KMS-11 (cell line): ENCODE results near the gene GPHA2.

ENCODE experiments used
- H2AFZ ChIP-seq: fragments of 200-600 bp; sonication (generic); 2 replicates; pipeline ENCODE4 v1.6.1; 2016; ENCODE audit warnings: antibody characterized with exemption, mixed run types, low read depth
- H3K27ac ChIP-seq: fragments of 200-600 bp; sonication (generic); 2 replicates; pipeline ENCODE4 v1.6.1; 2016; ENCODE audit warnings: mild to moderate bottlenecking, mixed run types
- H3K27me3 ChIP-seq: fragments of 200-600 bp; sonication (generic); 2 replicates; pipeline ENCODE4 v1.6.1; 2017; ENCODE audit warnings: mild to moderate bottlenecking, low read depth, mixed run types, moderate library complexity; ENCODE audit not compliant: insufficient read depth
- H3K36me3 ChIP-seq: fragments of 200-600 bp; sonication (generic); 2 replicates; pipeline ENCODE4 v1.6.1; 2017; ENCODE audit warnings: mild to moderate bottlenecking, mixed run types; ENCODE audit not compliant: insufficient read depth
- H3K4me1 ChIP-seq: fragments of 200-600 bp; sonication (generic); 2 replicates; pipeline ENCODE4 v1.6.1; 2016; ENCODE audit warnings: mild to moderate bottlenecking, low read depth, mixed run types; ENCODE audit not compliant: poor library complexity, severe bottlenecking
- H3K4me2 ChIP-seq: fragments of 200-600 bp; sonication (generic); 2 replicates; pipeline ENCODE4 v1.7.0; 2016; ENCODE audit warnings: mild to moderate bottlenecking, mixed run types
- H3K4me3 ChIP-seq: fragments of 200-600 bp; sonication (generic); IDR thresholded peaks from 2 replicates; pipeline ENCODE4 v1.6.1; 2017; ENCODE audit warnings: low read depth, low read length, mixed read lengths; ENCODE audit not compliant: insufficient read depth
- H3K79me2 ChIP-seq: fragments of 200-600 bp; sonication (generic); 2 replicates; pipeline ENCODE4 v1.6.1; 2016; ENCODE audit warnings: low read depth, mixed run types; ENCODE audit not compliant: insufficient read depth
- H3K9ac ChIP-seq: fragments of 200-600 bp; sonication (generic); 2 replicates; pipeline ENCODE4 v1.6.1; 2016; ENCODE audit warnings: mild to moderate bottlenecking, mixed run types
- H4K20me1 ChIP-seq: fragments of 200-600 bp; sonication (generic); 2 replicates; pipeline ENCODE4 v1.6.1; 2016; ENCODE audit warnings: mild to moderate bottlenecking, mixed run types; ENCODE audit not compliant: insufficient read depth
- CTCF ChIP-seq: fragments of 200-600 bp; sonication (generic); conservative IDR thresholded peaks from 2 replicates; pipeline ENCODE4 v1.6.1; 2017; ENCODE audit warnings: low read depth, mild to moderate bottlenecking, antibody characterized with exemption, low read length, moderate library complexity, mixed read lengths

Gene GPHA2

GRCh38 chr11:64888729-64889511, 46.8 kb downstream of the GPHA2 start:
- H3K79me2 ChIP-seq, result no peaks in the 10 kb centered on the region
- no peaks in the 10 kb centered on the region for H3K36me3 ChIP-seq
- no peak overlapping the region for H3K27ac ChIP-seq
- peaks cover 7% of the 10 kb centered on the region for H3K4me1 ChIP-seq
- no peak overlapping the region for H3K4me2 ChIP-seq
- H4K20me1 ChIP-seq, result no peaks in the 10 kb centered on the region
- no peak for TF ChIP-seq CTCF
- no peaks in the 10 kb centered on the region for H3K27me3 ChIP-seq
- no peak overlapping the region for H3K9ac ChIP-seq
- no peak overlapping the region for H3K4me3 ChIP-seq
- no peak overlapping the region for H2AFZ ChIP-seq

GRCh38 chr11:64888406-64888728, 47.3 kb downstream of the GPHA2 start:
- no peak for TF ChIP-seq CTCF
- H4K20me1 ChIP-seq, result no peaks in the 10 kb centered on the region
- no peaks in the 10 kb centered on the region for H3K27me3 ChIP-seq
- H3K36me3 ChIP-seq, result no peaks in the 10 kb centered on the region
- H3K4me3 ChIP-seq, result no peak overlapping the region
- peaks cover 7% of the 10 kb centered on the region for H3K4me1 ChIP-seq
- H3K27ac ChIP-seq, result no peak overlapping the region
- peak overlapping the region; percentile 68 for H2AFZ ChIP-seq
- H3K4me2 ChIP-seq, result 0 out of 2 replicates have a peak overlapping the region, but pooled peaks have one; percentile 44
- H3K79me2 ChIP-seq, result no peaks in the 10 kb centered on the region
- H3K9ac ChIP-seq, result no peak overlapping the region

- Histone ChIP-seq H3K4me2 (0 out of 2 replicates have a peak overlapping the region, but pooled peaks have one; percentile 44), H3K9ac (no peak overlapping the region), H2AFZ (peak overlapping the region; percentile 68), H3K79me2 (no peaks in the 10 kb centered on the region), H3K36me3 (no peaks in the 10 kb centered on the region), H3K4me3 (no peak overlapping the region), H3K27me3 (no peaks in the 10 kb centered on the region), H4K20me1 (no peaks in the 10 kb centered on the region), H3K27ac (no peak overlapping the region), H3K4me1 (peaks cover 7% of the 10 kb centered on the region)
- TF ChIP-seq CTCF, result peak; percentile 83
Measured at GRCh38 chr11:64887757-64888405, 47.8 kb downstream of the GPHA2 start.

- Histone ChIP-seq H4K20me1 (no peaks in the 10 kb centered on the region), H3K4me1 (peaks cover 7% of the 10 kb centered on the region), H3K27ac (no peak overlapping the region), H3K27me3 (no peaks in the 10 kb centered on the region), H3K4me3 (no peak overlapping the region), H3K4me2 (no peak overlapping the region), H3K36me3 (no peaks in the 10 kb centered on the region), H2AFZ (peak overlapping the region; percentile 68; the same call in 1 of the 2 replicates), H3K79me2 (no peaks in the 10 kb centered on the region), H3K9ac (no peak overlapping the region)
- TF ChIP-seq CTCF, result no peak
Measured at GRCh38 chr11:64887234-64887756, 48.4 kb downstream of the GPHA2 start.
